NCI-H82 (cell line): ENCODE measurements around the gene ITGB2.
"Not testable (repeated sequence)": the region's sequence is repeated elsewhere in the genome, so short reads cannot be mapped to it uniquely, and the experiment has no call there.

Experiments
- DNase-seq: peaks from one replicate; lab custom pipeline; 2025; lab: John Stamatoyannopoulos, UW

The ITGB2 gene

DNA sequence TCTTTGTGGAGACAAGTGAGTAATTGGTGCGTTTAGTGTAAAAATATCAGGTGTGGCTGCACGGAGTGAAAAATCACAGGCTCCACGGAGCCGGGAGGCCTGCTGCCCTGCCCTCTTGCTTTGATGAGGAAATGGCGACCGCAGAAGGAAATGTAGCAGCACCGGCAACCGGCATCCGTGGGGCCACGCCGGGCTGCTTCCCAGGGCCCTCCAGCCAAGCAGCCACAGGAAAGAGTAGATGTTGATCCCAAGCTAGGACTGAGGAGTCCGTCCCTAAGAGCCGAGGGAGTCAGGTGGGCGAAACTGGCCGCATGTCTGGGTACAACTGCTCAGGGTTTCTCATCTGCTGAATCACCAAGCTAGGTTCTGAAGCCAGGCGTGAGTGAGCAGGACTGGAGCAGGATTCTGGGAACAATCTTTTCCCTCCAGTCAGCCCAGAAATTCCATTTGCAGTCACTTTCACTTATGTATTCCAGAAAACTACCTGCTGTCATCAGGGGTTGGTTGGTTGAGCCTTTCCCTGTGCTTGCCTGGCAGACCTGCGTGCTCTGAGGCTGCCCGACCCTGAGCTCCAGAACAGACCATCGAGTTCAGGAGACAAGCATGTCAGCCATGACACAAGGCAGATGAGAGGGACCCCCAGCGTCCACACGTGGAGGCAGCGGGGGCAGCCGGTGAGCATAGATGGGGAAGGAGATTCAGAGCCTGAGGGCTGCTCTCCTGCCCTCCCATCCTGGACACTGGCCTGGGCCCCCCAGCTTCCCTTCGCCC, 5.8 kb upstream of the ITGB2 start:
- no peak for DNase-seq

GRCh38 chr21:44925378-44925755, 4.7 kb upstream of the ITGB2 start:
- DNase-seq, result no peak

DNA sequence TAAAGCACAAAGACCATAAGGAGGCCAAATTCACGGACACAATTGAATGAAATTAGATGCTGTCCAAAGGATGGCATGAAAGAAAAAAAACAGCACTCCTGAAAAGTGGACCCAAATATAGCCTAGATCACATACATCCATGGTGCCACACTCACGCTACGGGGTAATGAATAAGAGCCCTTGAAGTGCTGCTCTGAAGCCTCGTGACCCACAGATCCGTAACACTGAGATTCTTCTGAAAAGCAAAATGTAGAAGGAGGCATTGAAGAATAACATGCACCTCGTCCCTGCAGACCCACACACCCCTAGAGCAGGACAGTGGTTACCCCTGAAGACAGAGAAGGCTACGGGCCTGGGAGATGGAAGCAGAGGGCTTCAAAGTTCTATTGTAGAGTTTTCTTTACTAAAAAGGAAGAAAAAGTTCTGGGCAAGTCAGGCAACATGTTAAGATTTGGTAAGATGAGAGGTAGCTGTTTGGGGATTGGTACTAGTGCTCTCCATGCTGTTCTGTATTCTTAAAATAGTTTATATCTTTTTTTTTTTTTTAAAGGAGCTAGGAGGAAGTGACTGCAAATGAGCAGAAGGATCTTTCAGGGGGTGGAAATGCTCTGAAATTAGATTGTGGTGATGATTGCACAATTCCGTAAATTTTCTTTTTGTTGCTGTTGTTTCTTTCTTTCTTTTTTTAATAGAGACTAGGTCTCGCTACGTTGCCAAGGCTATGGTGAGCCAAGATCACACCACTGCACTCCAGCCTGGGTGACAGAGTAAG, 4.1 kb upstream of the ITGB2 start:
- DNase-seq, result no peak

DNA sequence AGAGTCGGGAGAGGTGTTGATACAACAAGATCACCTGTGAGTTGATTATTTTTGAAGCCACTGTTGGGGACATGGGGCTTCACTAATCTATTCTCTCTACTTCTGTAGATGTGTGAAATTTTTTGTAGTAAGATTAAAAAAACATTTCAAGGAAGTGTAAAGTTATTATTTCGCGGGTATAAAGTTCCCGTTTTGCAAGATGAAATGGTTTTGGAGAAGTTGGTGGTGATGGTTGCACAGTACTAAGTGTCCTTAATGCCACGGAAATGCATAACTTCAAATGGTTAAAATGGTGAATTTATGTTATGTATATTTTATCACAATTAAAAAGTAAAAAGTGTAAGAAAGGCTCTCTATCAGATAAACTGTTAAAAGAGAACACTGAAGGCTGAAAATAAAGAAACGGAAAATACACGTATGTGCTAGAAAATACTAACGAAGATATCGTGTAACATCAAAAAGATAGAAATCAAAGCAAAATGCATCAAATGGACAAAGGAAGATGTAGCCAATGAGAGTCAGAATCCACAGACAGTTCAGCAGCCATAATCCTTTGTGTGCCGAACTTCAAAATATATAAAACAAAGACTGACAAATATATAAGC, 2.9 kb upstream of the ITGB2 start:
- no peak for DNase-seq

GRCh38 chr21:44921928-44922327, 1.2 kb upstream of the ITGB2 start:
- no peak for DNase-seq

- DNase-seq, result no peak
These were observed 596 bp downstream of the ITGB2 start for GRCh38 chr21:44919913-44920693.

DNA sequence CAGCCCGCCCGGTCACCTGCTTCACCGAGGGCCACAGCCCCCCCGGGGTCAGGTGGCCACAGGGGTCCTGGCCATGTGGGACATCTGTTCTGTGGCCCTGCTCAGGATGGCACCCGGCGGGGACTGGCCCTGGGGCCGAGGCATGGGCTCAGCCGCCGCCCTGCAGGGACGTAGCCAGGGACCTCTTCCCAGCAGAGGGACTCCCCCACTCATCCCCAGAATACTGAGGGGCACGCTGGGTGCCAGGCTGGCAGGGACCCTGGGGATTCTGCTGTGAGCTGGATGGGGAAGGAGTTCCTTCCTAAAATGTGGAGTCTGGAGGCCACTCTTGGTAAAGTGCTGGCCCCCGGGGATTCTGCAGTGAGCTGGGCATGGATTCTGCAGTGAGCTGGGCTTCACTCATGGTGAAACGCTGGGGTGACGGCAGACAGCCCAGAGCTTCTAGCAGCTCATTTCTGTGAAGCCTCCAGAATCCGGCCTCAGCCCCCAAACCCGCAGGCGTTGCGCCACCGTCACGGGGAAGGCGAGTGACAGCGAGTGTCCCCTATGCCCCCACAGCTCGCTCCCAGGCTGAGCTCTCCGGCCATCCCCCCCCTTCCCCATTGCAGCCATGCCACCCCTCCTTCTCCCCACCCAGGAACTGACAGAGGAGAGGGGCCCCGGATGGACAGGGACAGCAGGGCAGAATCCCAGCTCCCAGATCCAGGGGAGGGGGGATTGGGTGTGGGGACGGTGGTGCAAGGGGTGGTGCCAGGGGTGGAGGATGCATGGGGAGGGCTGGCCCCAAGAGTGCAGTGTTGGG, 1.4 kb downstream of the ITGB2 start:
- DNase-seq, result no peak

- DNase-seq, result no peak
These were observed 2.1 kb downstream of the ITGB2 start for GRCh38 chr21:44918581-44919033.

DNA sequence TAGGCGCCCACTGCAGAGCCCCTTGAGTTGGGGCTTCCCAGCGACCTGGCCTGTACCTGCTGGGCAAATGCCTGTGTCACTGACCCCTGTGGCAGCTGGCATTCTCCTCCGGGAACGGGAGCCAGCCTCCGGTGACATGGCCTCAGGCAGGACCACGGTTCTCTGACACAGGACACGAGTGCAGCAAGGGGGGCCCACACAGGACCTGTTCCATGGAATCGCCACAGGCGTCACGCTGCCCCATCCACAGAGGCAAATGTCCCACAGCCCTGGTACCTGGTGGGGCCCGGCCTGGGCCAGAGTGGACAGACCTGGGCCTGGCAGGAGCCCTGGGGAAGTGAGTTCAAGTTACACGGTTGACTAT, 2.6 kb downstream of the ITGB2 start:
- no peak for DNase-seq

- no peak for DNase-seq
These were observed 3.1 kb downstream of the ITGB2 start for GRCh38 chr21:44917446-44918106.

GRCh38 chr21:44916965-44917364, 3.7 kb downstream of the ITGB2 start:
- no peak for DNase-seq

DNA sequence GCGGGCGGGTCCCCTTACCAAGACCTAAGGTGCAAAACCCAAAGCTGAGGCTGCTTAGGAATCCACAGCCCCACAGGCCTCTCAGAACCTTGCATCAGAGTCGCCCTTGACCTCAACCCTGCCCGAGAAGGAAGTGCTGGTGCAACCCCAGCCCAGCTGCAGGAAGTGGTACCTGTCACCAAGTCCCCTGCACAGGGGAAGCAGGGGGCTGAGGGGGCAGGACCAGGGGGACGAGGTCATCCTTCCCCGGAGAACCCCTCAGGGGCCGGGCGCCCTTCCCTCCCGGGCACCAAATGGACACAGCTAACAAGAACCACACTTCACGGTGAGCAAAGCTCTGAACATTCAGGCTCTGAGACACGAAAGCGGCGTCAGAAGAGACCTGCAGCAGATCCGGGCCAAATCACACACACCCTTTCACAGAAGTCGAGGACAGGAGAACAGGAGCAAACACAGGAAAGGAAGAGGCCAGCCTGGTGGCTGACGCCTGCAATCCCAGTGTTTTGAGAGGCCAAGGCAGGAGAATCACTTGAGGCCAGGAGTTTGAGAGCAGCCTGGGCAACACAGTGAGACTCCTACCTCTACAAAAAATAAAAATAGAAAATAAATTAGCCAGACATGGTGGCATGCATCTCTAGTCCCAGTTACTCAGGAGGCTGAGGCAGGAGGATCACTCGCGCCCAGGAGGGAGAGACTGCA, 6.4 kb downstream of the ITGB2 start:
- no peak for DNase-seq

DNA sequence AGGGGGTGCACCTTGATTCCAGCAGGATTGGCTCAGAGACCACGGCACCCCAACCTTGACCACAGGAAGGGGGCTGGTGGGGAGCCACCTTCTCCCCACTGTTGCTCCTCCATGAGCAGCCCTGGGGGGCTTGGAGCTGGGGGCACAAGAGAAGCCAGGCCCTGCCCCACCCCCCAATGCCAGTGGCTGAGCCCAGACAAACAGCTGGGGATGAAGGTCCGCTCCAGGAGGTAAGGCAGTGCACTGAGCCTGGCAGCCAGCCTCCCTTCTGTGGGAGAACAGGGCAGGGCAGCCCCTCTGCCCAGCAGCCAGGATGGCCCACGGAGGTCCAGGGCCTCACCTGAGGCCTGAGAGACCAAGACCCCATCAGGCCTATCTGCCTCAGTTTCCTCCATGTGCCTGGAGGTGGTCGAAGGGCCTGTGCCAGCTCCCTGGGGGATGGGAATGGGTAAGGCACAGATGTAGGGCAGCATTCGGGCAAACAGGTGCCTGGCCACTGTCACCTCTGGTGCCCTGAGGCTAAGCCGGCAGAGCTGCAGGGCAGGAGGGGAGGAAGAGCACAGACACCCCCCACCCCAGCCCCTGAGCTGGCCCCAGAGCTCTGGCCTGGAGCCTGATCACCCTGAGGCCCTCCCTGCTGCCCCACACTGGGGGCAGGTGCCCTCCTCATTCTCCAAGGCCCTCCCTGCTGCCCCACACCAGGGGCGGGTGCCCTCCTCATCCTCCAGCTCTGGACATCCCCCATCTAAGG, 7.1 kb downstream of the ITGB2 start:
- DNase-seq, result no peak

- DNase-seq, result not testable (repeated sequence)
These were observed 7.9 kb downstream of the ITGB2 start for GRCh38 chr21:44912506-44913412.

DNA sequence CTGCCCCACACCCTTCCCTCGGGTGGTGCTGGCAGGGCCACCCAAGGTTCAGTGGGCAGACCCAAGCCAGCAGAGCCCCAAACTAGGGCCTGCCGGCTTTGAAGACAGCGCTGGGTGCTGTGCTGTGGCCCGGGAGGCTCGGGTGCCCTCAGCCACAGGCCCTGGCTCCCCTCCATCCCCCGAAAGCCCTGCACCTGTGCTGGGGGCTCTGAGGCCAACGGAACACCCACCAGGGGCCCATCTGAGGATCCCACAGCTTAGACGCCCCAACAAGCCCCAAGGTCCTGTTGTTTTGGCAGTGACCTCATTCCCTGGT, 8.6 kb downstream of the ITGB2 start:
- DNase-seq, result no peak

DNA sequence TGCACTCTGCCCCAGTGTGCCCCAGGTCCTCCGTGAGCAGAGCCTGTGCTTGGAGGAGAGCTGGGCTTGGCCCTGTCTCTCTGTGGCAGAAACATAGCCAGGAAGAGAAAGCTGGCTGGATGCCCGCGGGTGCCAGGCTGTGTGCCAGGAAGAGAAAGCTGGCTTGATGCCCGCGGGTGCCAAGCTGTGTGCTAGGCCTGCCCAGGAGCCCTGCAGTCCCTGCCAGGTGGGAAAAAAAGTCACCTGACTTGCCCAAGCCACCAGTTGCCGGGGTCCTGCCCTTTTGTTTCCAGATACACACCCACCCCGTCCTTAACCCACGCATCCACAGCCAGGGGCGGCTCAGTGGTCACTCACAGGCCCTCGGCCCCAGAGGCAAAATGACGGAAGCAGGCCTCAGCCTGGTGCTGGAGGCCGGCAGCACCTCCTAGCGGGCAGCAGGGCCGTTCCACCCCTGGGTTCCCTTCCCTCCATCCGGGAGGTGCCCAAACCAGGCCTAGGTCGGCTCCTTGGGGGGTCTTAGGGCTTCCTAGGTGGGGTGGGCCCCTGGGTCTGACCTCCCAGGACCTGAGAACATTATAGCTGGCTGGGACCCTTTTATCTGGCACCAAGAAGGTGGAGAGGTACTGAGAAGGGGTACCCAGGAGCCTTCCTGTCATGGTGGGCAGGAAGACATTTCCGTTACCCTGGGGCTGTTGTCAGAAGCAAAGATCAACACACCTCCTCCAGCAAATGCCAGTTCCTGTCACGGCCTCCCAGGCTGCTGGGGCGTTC, 9.1 kb downstream of the ITGB2 start:
- DNase-seq, result peak; percentile 46

DNA sequence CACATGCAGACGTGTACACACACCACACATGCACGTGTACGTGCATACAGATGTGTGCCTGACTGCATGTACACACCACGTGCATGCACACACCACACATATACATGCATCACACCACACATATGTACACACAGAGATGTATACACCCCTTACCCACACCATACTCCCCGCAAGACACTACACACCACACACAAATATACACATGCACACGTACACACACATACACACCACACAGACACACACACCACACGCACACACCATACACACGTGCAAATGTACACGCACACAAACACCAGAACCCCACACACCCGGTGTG, 9.7 kb downstream of the ITGB2 start:
- DNase-seq, result no peak
